Upper lobe of left lung (tissue), 4 donors: Measurements from ENCODE around the gene TRIOBP.

ENCODE experiments used
- CTCF ChIP-seq, 6 experiments: fragments of 450-650 bp in 4 of 6; fragments of 200-600 bp in 2 of 6; sonication (generic) in 2 of 6; IDR thresholded peaks; one replicate each; pipeline ENCODE4 v1.5.1; 2016 to 2019; ENCODE audit warnings: antibody characterized with exemption in 6 of 6
- EP300 ChIP-seq, 4 donors: sonication (generic); formaldehyde crosslinking; IDR thresholded peaks; one replicate each; pipeline ENCODE4 v1.5.1; 2017; ENCODE audit warnings: antibody characterized with exemption in 4 of 4, control low read depth in 2 of 4
- POLR2AphosphoS5 ChIP-seq, 2 donors: sonication (generic); formaldehyde crosslinking; IDR thresholded peaks; one replicate each; pipeline ENCODE4 v1.5.1; 2017; ENCODE audit warnings: antibody characterized with exemption in 2 of 2

GRCh38 chr22:37703906-37704305 is 7.1 kb downstream of the TRIOBP start:
- TF ChIP-seq EP300 (IDR thresholded peaks at IDR 0.05) (no peak), CTCF (IDR thresholded peaks at IDR 0.05) (no peak), POLR2AphosphoS5 (IDR thresholded peaks at IDR 0.05) (no peak)
